Keratinocyte (primary cell): Measurements from ENCODE around the gene CPPED1. TPM values are rescaled to one million over a fixed set of nuclear protein-coding genes. Genes with fewer than 3 reads are reported as not detected.

Experiments used
- DNase-seq: peaks from one replicate; pipeline ENCODE4 v3.0.0-alpha.2; 2011; ENCODE audit warnings: low read depth, missing footprints, low spot score
- FAIRE-seq: peaks from 2 replicates; lab custom pipeline; 2011; peaks lifted over from hg19 to GRCh38; lab: Jason Lieb, UNC
- H2AFZ ChIP-seq: 2 replicates; pipeline ENCODE4 v1.6.0; 2012; ENCODE audit warnings: low read length, control low read depth, inconsistent platforms; ENCODE audit not compliant: control insufficient read depth
- H3K27ac ChIP-seq: 2 replicates; pipeline ENCODE4 v1.5.1; 2011; ENCODE audit warnings: low read length; ENCODE audit not compliant: control insufficient read depth, insufficient read depth
- H3K27me3 ChIP-seq: 3 replicates; pipeline ENCODE4 v1.6.0; 2011; ENCODE audit warnings: low read length; ENCODE audit not compliant: control insufficient read depth, insufficient read depth; ENCODE audit errors: extremely low read depth
- H3K36me3 ChIP-seq, 2 experiments: 2 replicates in 1 of 2; 3 replicates in 1 of 2; pipeline ENCODE4 v1.5.1; 2011; ENCODE audit warnings: low read length in 2 of 2, mild to moderate bottlenecking in 1 of 2; ENCODE audit not compliant: control insufficient read depth in 2 of 2, insufficient read depth in 2 of 2; ENCODE audit errors: extremely low read depth in 1 of 2
- H3K4me1 ChIP-seq: 3 replicates; pipeline ENCODE4 v1.5.1; 2011; ENCODE audit warnings: low read length; ENCODE audit not compliant: control insufficient read depth, insufficient read depth; ENCODE audit errors: extremely low read depth
- H3K4me2 ChIP-seq: 3 replicates; pipeline ENCODE4 v1.6.0; 2011; ENCODE audit warnings: low read depth, low read length; ENCODE audit not compliant: control insufficient read depth, insufficient read depth; ENCODE audit errors: extremely low read depth
- H3K4me3 ChIP-seq, 3 experiments: fragments of 200-600 bp in 1 of 3; sonication (generic) in 1 of 3; 2 replicates in 2 of 3; 3 replicates in 1 of 3; pipeline ENCODE4 v1.5.1; 2011 to 2016; ENCODE audit warnings: low read length in 3 of 3, mild to moderate bottlenecking in 3 of 3, control low read depth in 2 of 3, inconsistent platforms in 1 of 3, low read depth in 1 of 3, mixed read lengths in 1 of 3, mixed run types in 1 of 3, moderate library complexity in 1 of 3; ENCODE audit not compliant: control insufficient read depth in 2 of 3, insufficient read depth in 2 of 3; ENCODE audit errors: extremely low read depth in 1 of 3
- H3K79me2 ChIP-seq: 2 replicates; pipeline ENCODE4 v1.6.0; 2012; ENCODE audit warnings: low read length; ENCODE audit not compliant: control insufficient read depth, insufficient read depth
- H3K9ac ChIP-seq: 3 replicates; pipeline ENCODE4 v1.6.0; 2011; ENCODE audit warnings: low read length; ENCODE audit not compliant: control insufficient read depth, insufficient read depth; ENCODE audit errors: extremely low read depth
- H3K9me1 ChIP-seq: 3 replicates; pipeline ENCODE4 v1.6.0; 2011; ENCODE audit warnings: low read length; ENCODE audit not compliant: control insufficient read depth, insufficient read depth; ENCODE audit errors: extremely low read depth
- H3K9me3 ChIP-seq: 2 replicates; pipeline ENCODE4 v1.5.1; 2012; ENCODE audit warnings: low read depth, low read length; ENCODE audit not compliant: control insufficient read depth
- H4K20me1 ChIP-seq: 3 replicates; pipeline ENCODE4 v1.6.0; 2011; ENCODE audit warnings: low read length; ENCODE audit not compliant: control insufficient read depth, insufficient read depth; ENCODE audit errors: extremely low read depth
- CTCF ChIP-seq, 3 experiments: IDR thresholded peaks in 1 of 3; conservative IDR thresholded peaks in 1 of 3; optimal IDR thresholded peaks in 1 of 3; 2 replicates in 2 of 3; 3 replicates in 1 of 3; pipeline versions ENCODE3 to v1.5.1; 2011; ENCODE audit warnings: low read length in 3 of 3, mild to moderate bottlenecking in 3 of 3, moderate library complexity in 2 of 3, control low read depth in 1 of 3, inconsistent platforms in 1 of 3; ENCODE audit not compliant: insufficient read depth in 2 of 3; ENCODE audit errors: extremely low read depth in 1 of 3
- EZH2 ChIP-seq: IDR thresholded peaks from one replicate; pipeline ENCODE4 v1.6.1; 2012; ENCODE audit warnings: inconsistent platforms, mild to moderate bottlenecking, low read length, moderate library complexity
- dilution Hi-C: fragments of 300-500 bp; cut with MboI; formaldehyde crosslinking; loops from one replicate; pipeline ENCODE4 v1.7.0; 2020; ENCODE audit warnings: low sequenced_read_pairs; ENCODE audit not compliant: extremely low pct_ligation_motif_present
- polyA plus RNA-seq, 5 experiments: library from polyadenylated mRNA; depleted of rRNA in 3 of 5; stranded (reverse) in 3 of 5; stranded (forward) in 1 of 5; unstranded in 1 of 5; fragments of >200 nt; gene quantifications; 1 replicate in 1 of 5; 2 replicates in 3 of 5; 3 replicates in 1 of 5; pipeline versions ENCODE4 v1.2.1 to v1.2.3, GENCODE V29; 2011 to 2012; ENCODE audit warnings: missing spikeins in 2 of 5, low read depth in 1 of 5, low replicate concordance in 1 of 5

CPPED1 gene
- polyA plus RNA-seq, 1 donor (not counting 4 experiments of a cell fraction or from before 2014, with no cell fraction given): 14.4 TPM

- dilution Hi-C loops: no loop called here
- Histone ChIP-seq H3K79me2 (no peaks in the 10 kb centered on the region), H4K20me1 (no peaks in the 10 kb centered on the region), H3K4me2 (no peak overlapping the region), H3K9ac (no peak overlapping the region), H3K9me1 (no peaks in the 10 kb centered on the region), H3K27me3 (no peaks in the 10 kb centered on the region), H3K4me1 (no peaks in the 10 kb centered on the region), H3K36me3 (no peaks in the 10 kb centered on the region), H3K27ac (no peak overlapping the region), H2AFZ (no peak overlapping the region), H3K4me3 (no peak overlapping the region), H3K9me3 (peaks cover 3% of the 10 kb centered on the region)
- TF ChIP-seq CTCF (optimal IDR thresholded peaks at IDR 0.05 in 1 of 3, IDR thresholded peaks at IDR 0.05 in 1 of 3, conservative IDR thresholded peaks at IDR 0.05 in 1 of 3; ENCODE audit: extremely low read depth in 1 of 3, insufficient read depth in 2 of 3, low read length in 3 of 3): no peak
- FAIRE-seq (no peak), DNase-seq (no peak)
These were observed 60.9 kb downstream of the CPPED1 start for GRCh38 chr16:12742741-12743140.

- H4K20me1 ChIP-seq: no peaks in the 10 kb centered on the region
- dilution Hi-C loops: no loop called here
- FAIRE-seq: no peak
These were observed 62.6 kb downstream of the CPPED1 start for GRCh38 chr16:12740986-12741610.

More at GRCh38 chr16:12740986-12741610, 62.6 kb downstream of the CPPED1 start:
- no peaks in the 10 kb centered on the region for H3K36me3 ChIP-seq
- TF ChIP-seq EZH2 (no peak), CTCF (optimal IDR thresholded peaks at IDR 0.05 in 1 of 3, IDR thresholded peaks at IDR 0.05 in 1 of 3, conservative IDR thresholded peaks at IDR 0.05 in 1 of 3; ENCODE audit: extremely low read depth in 1 of 3, insufficient read depth in 2 of 3, low read length in 3 of 3) (no peak)
- H2AFZ ChIP-seq: no peak overlapping the region
- DNase-seq: no peak
- H3K4me3 ChIP-seq: no peak overlapping the region
- peaks cover 3% of the 10 kb centered on the region for H3K9me3 ChIP-seq
- H3K79me2 ChIP-seq: no peaks in the 10 kb centered on the region
- no peaks in the 10 kb centered on the region for H3K9me1 ChIP-seq
- H3K27ac ChIP-seq: no peak overlapping the region
- H3K4me2 ChIP-seq: no peak overlapping the region
- H3K4me1 ChIP-seq: no peaks in the 10 kb centered on the region
- no peaks in the 10 kb centered on the region for H3K27me3 ChIP-seq
- H3K9ac ChIP-seq: no peak overlapping the region
